Activated CD8-positive, alpha-beta memory T cell treated with anti-CD3 and anti-CD28 coated beads for 48 hours (primary cell): Measurements from ENCODE around the gene FRY.

Experiments used
- DNase-seq, 3 experiments: peaks; one replicate each; pipeline ENCODE4 v3.0.0-alpha.2; 2020; ENCODE audit warnings: low read depth in 2 of 3, low spot score in 2 of 3

FRY gene

GRCh38 chr13:32299893-32300292 is 268.3 kb downstream of the FRY start:
- DNase-seq = no peak

- DNase-seq = no peak
These were observed 268.8 kb downstream of the FRY start for GRCh38 chr13:32300406-32300805.

- DNase-seq = no peak
These were observed 269.3 kb downstream of the FRY start for GRCh38 chr13:32300920-32301319.

GRCh38 chr13:32302461-32302860 is 270.9 kb downstream of the FRY start:
- no peak for DNase-seq

GRCh38 chr13:32305646-32306045 is 274.1 kb downstream of the FRY start:
- no peak for DNase-seq

GRCh38 chr13:32309312-32310133 is 277.9 kb downstream of the FRY start:
- DNase-seq = no peak

- no peak for DNase-seq
These were observed 278.6 kb downstream of the FRY start for GRCh38 chr13:32310134-32310706.

- DNase-seq = no peak
These were observed 279.8 kb downstream of the FRY start for GRCh38 chr13:32311188-32311897.

GRCh38 chr13:32314271-32315237 is 283.0 kb downstream of the FRY start:
- DNase-seq = peak in 2 of 3 experiments; percentile 31 to 49

- peak; percentile 60 to 73 (median 73) for DNase-seq
These were observed 283.9 kb downstream of the FRY start, which contains the start of the genes BRCA2 and ZAR1L for GRCh38 chr13:32315238-32316027. BRCA2 (plus strand) TSS chr13:32315508; CDS start chr13:32316461, 953 bp downstream. ZAR1L (minus strand) TSS chr13:32315363; CDS start chr13:32311925, 3,438 bp downstream.

- no peak for DNase-seq
These were observed 284.4 kb downstream of the FRY start for GRCh38 chr13:32316028-32316339.

- no peak for DNase-seq
These were observed 284.9 kb downstream of the FRY start for GRCh38 chr13:32316501-32316900.

- DNase-seq = no peak
These were observed 286.3 kb downstream of the FRY start for GRCh38 chr13:32317716-32318465.

- no peak for DNase-seq
These were observed 289.0 kb downstream of the FRY start for GRCh38 chr13:32320528-32320927.

GRCh38 chr13:32323912-32324311 is 292.3 kb downstream of the FRY start:
- DNase-seq = no peak

GRCh38 chr13:32330441-32330840 is 298.9 kb downstream of the FRY start:
- no peak for DNase-seq

GRCh38 chr13:32334671-32335070 is 303.1 kb downstream of the FRY start:
- DNase-seq = no peak

GRCh38 chr13:32340914-32341313 is 309.3 kb downstream of the FRY start:
- no peak for DNase-seq

- no peak for DNase-seq
These were observed 316.1 kb downstream of the FRY start for GRCh38 chr13:32347651-32348050.
